ENCODE measurements around the gene BICRAL.

BICRAL gene

DNA sequence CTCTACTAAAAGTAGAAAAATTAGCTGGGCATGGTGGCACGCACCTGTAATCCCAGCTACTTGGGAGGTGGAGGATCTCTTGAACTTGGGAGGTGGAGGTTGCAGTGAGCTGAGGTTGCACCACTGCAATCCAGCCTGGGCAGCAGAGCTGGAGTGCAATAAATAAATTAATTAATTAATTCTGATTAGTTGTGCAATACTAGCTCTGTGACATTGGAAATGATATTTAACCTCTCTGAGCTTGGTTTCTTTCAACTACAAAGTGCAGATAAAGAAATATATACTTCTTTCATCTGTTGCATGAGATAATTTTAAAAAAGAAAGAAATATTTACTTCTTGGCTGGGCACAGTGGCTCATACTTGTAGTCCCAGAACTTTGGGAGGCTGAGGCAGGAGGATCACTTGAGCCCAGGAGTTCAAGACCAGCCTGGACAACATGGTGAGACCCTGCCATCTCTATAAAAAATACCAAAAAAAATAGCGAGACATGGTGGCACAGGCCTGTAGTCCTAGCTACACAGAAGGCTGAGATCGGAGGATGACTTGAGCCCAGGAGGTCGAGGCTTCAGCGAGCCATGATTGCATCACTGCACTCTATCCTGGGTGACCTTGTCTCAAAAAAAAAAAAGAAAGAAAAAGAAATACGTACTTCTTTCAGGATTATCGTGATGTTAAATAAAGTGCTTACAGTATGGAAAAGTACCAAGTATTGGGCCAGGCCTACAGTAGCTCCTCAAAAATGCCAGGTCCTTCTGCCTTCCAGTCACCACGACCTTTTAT lies 20.4 kb upstream of the BICRAL start:
- Histone ChIP-seq H3K4me1 (ENCODE audit: control insufficient read depth in 2 of 2, insufficient read depth in 1 of 2, low read depth in 1 of 2, low read length in 2 of 2) (peaks cover 0 to 7% of the 10 kb centered on the region in 2 donors), H3K79me1 (ENCODE audit: low read depth, low read length) (no peaks in the 10 kb centered on the region), H3K9ac (ENCODE audit: low read depth, low read length, poor library complexity) (no peak overlapping the region), H3K18ac (ENCODE audit: low read length) (no peak overlapping the region), H3K9me3 (replicated peaks in 1 of 2; ENCODE audit: control insufficient read depth in 2 of 2, insufficient read depth in 1 of 2, low read depth in 1 of 2, low read length in 2 of 2) (no peaks in the 10 kb centered on the region), H3K4ac (ENCODE audit: low read length) (no peak overlapping the region), H2BK12ac (ENCODE audit: low read length) (no peak overlapping the region), H2AK5ac (ENCODE audit: low read depth, low read length) (no peak overlapping the region), H3K27ac (replicated peaks; ENCODE audit: low read length) (peak overlapping the region; percentile 22), H4K91ac (ENCODE audit: low read depth, low read length, poor library complexity) (no peak overlapping the region), H3K4me3 (ENCODE audit: low read length in 2 of 2) (no peak overlapping the region), H3K27me3 (ENCODE audit: control insufficient read depth in 3 of 3, insufficient read depth in 3 of 3, low read depth in 1 of 3, low read length in 3 of 3) (no peaks in the 10 kb centered on the region), H2BK5ac (ENCODE audit: low read length) (no peak overlapping the region), H4K8ac (ENCODE audit: low read depth, low read length) (no peak overlapping the region), H2BK15ac (ENCODE audit: low read length) (no peak overlapping the region), H2BK120ac (ENCODE audit: low read depth, low read length) (no peak overlapping the region), H2AFZ (ENCODE audit: low read length) (no peak overlapping the region), H3K23ac (ENCODE audit: low read depth, low read length, poor library complexity) (no peak overlapping the region), H3K4me2 (ENCODE audit: insufficient read depth, low read length, poor library complexity, severe bottlenecking) (no peak overlapping the region), H3K36me3 (replicated peaks in 1 of 2; ENCODE audit: control insufficient read depth in 2 of 2, insufficient read depth in 2 of 2, low read length in 2 of 2) (no peaks in the 10 kb centered on the region), H3K14ac (ENCODE audit: low read length) (no peak overlapping the region)
- DNase-seq (ENCODE audit: low spot score) = no peak
- WGBS, 2 donors (ENCODE audit: extremely low coverage in 2 of 2, insufficient read length in 2 of 2, insufficient replicate concordance in 1 of 2) = no CpG with 5 or more reads among the region's 8 CpGs

GRCh38 chr6:42762426-42762859 lies 19.4 kb upstream of the BICRAL start:
- Histone ChIP-seq H3K27ac (replicated peaks; ENCODE audit: low read length) (no peak overlapping the region), H2AFZ (ENCODE audit: low read length) (no peak overlapping the region), H3K18ac (ENCODE audit: low read length) (no peak overlapping the region), H2BK120ac (ENCODE audit: low read depth, low read length) (no peak overlapping the region), H3K36me3 (replicated peaks in 1 of 2; ENCODE audit: control insufficient read depth in 2 of 2, insufficient read depth in 2 of 2, low read length in 2 of 2) (no peaks in the 10 kb centered on the region), H3K9ac (ENCODE audit: low read depth, low read length, poor library complexity) (no peak overlapping the region), H3K4me3 (ENCODE audit: low read length in 2 of 2) (no peak overlapping the region), H2BK5ac (ENCODE audit: low read length) (no peak overlapping the region), H3K14ac (ENCODE audit: low read length) (no peak overlapping the region), H3K23ac (ENCODE audit: low read depth, low read length, poor library complexity) (no peak overlapping the region), H2BK15ac (ENCODE audit: low read length) (no peak overlapping the region), H4K8ac (ENCODE audit: low read depth, low read length) (no peak overlapping the region), H3K79me1 (ENCODE audit: low read depth, low read length) (no peaks in the 10 kb centered on the region), H3K9me3 (replicated peaks in 1 of 2; ENCODE audit: control insufficient read depth in 2 of 2, insufficient read depth in 1 of 2, low read depth in 1 of 2, low read length in 2 of 2) (no peaks in the 10 kb centered on the region), H3K4me2 (ENCODE audit: insufficient read depth, low read length, poor library complexity, severe bottlenecking) (no peak overlapping the region), H3K27me3 (ENCODE audit: control insufficient read depth in 3 of 3, insufficient read depth in 3 of 3, low read depth in 1 of 3, low read length in 3 of 3) (no peaks in the 10 kb centered on the region), H3K4ac (ENCODE audit: low read length) (no peak overlapping the region), H2BK12ac (ENCODE audit: low read length) (no peak overlapping the region), H4K91ac (ENCODE audit: low read depth, low read length, poor library complexity) (no peak overlapping the region), H3K4me1 (ENCODE audit: control insufficient read depth in 2 of 2, insufficient read depth in 1 of 2, low read depth in 1 of 2, low read length in 2 of 2) (peaks cover 0 to 7% of the 10 kb centered on the region in 2 donors), H2AK5ac (ENCODE audit: low read depth, low read length) (no peak overlapping the region)
- no CpG with 5 or more reads among the region's 3 CpGs for WGBS, 2 donors (ENCODE audit: extremely low coverage in 2 of 2, insufficient read length in 2 of 2, insufficient replicate concordance in 1 of 2)
- DNase-seq (ENCODE audit: low spot score) = no peak

DNA sequence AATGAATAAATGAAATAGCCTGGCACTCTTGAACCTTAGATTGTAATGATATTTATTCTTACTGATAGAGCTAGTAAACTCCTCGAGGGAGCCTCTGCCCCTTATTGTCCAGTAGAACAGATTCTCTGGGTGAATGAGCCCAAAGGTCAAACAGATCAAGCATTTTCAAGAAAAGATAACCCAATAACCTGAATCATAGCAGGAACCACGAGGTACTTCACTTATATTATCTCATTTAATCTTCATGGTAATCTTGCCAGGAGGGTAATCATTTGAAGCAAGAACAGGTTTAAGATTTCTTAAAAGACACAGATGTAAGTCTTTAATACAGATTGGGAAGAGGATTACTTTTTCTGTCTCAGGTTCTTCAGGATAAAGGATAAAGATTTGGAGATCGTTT lies 18.9 kb upstream of the BICRAL start:
- Histone ChIP-seq H3K27ac (replicated peaks; ENCODE audit: low read length) (no peak overlapping the region), H3K9me3 (replicated peaks in 1 of 2; ENCODE audit: control insufficient read depth in 2 of 2, insufficient read depth in 1 of 2, low read depth in 1 of 2, low read length in 2 of 2) (no peaks in the 10 kb centered on the region), H3K79me1 (ENCODE audit: low read depth, low read length) (no peaks in the 10 kb centered on the region), H3K23ac (ENCODE audit: low read depth, low read length, poor library complexity) (no peak overlapping the region), H2AK5ac (ENCODE audit: low read depth, low read length) (no peak overlapping the region), H2AFZ (ENCODE audit: low read length) (no peak overlapping the region), H2BK15ac (ENCODE audit: low read length) (no peak overlapping the region), H3K36me3 (replicated peaks in 1 of 2; ENCODE audit: control insufficient read depth in 2 of 2, insufficient read depth in 2 of 2, low read length in 2 of 2) (no peaks in the 10 kb centered on the region), H3K4me2 (ENCODE audit: insufficient read depth, low read length, poor library complexity, severe bottlenecking) (no peak overlapping the region), H4K8ac (ENCODE audit: low read depth, low read length) (no peak overlapping the region), H2BK5ac (ENCODE audit: low read length) (no peak overlapping the region), H3K4ac (ENCODE audit: low read length) (no peak overlapping the region), H3K4me3 (ENCODE audit: low read length in 2 of 2) (no peak overlapping the region), H2BK120ac (ENCODE audit: low read depth, low read length) (no peak overlapping the region), H4K91ac (ENCODE audit: low read depth, low read length, poor library complexity) (no peak overlapping the region), H2BK12ac (ENCODE audit: low read length) (no peak overlapping the region), H3K14ac (ENCODE audit: low read length) (no peak overlapping the region), H3K4me1 (ENCODE audit: control insufficient read depth in 2 of 2, insufficient read depth in 1 of 2, low read depth in 1 of 2, low read length in 2 of 2) (peaks cover 0 to 7% of the 10 kb centered on the region in 2 donors), H3K9ac (ENCODE audit: low read depth, low read length, poor library complexity) (no peak overlapping the region), H3K18ac (ENCODE audit: low read length) (no peak overlapping the region), H3K27me3 (ENCODE audit: control insufficient read depth in 3 of 3, insufficient read depth in 3 of 3, low read depth in 1 of 3, low read length in 3 of 3) (no peaks in the 10 kb centered on the region)
- no peak for DNase-seq (ENCODE audit: low spot score)
- no CpG with 5 or more reads among the region's 3 CpGs for WGBS, 2 donors (ENCODE audit: extremely low coverage in 2 of 2, insufficient read length in 2 of 2, insufficient replicate concordance in 1 of 2)

- no peak overlapping the region for H4K91ac ChIP-seq (ENCODE audit: low read depth, low read length, poor library complexity)
- no peak overlapping the region for H3K23ac ChIP-seq (ENCODE audit: low read depth, low read length, poor library complexity)
- H3K4me1 ChIP-seq (ENCODE audit: control insufficient read depth in 2 of 2, insufficient read depth in 1 of 2, low read depth in 1 of 2, low read length in 2 of 2) = peaks cover 0 to 7% of the 10 kb centered on the region in 2 donors
- no peak overlapping the region for H2BK15ac ChIP-seq (ENCODE audit: low read length)
- H2BK120ac ChIP-seq (ENCODE audit: low read depth, low read length) = no peak overlapping the region
- H3K36me3 ChIP-seq (replicated peaks in 1 of 2; ENCODE audit: control insufficient read depth in 2 of 2, insufficient read depth in 2 of 2, low read length in 2 of 2) = no peaks in the 10 kb centered on the region
- no peak overlapping the region for H3K4me2 ChIP-seq (ENCODE audit: insufficient read depth, low read length, poor library complexity, severe bottlenecking)
- H3K4ac ChIP-seq (ENCODE audit: low read length) = no peak overlapping the region
- H3K9me3 ChIP-seq (replicated peaks in 1 of 2; ENCODE audit: control insufficient read depth in 2 of 2, insufficient read depth in 1 of 2, low read depth in 1 of 2, low read length in 2 of 2) = no peaks in the 10 kb centered on the region
- H3K14ac ChIP-seq (ENCODE audit: low read length) = no peak overlapping the region
- H2AK5ac ChIP-seq (ENCODE audit: low read depth, low read length) = no peak overlapping the region
- no peak overlapping the region for H3K9ac ChIP-seq (ENCODE audit: low read depth, low read length, poor library complexity)
- H2BK5ac ChIP-seq (ENCODE audit: low read length) = no peak overlapping the region
- H3K27me3 ChIP-seq (ENCODE audit: control insufficient read depth in 3 of 3, insufficient read depth in 3 of 3, low read depth in 1 of 3, low read length in 3 of 3) = no peaks in the 10 kb centered on the region
- no peak overlapping the region for H3K4me3 ChIP-seq (ENCODE audit: low read length in 2 of 2)
- H3K18ac ChIP-seq (ENCODE audit: low read length) = no peak overlapping the region
- DNase-seq (ENCODE audit: low spot score) = no peak
- no peak overlapping the region for H2BK12ac ChIP-seq (ENCODE audit: low read length)
- no peak overlapping the region for H3K27ac ChIP-seq (replicated peaks; ENCODE audit: low read length)
- no peak overlapping the region for H2AFZ ChIP-seq (ENCODE audit: low read length)
- WGBS, 2 donors (ENCODE audit: extremely low coverage in 2 of 2, insufficient read length in 2 of 2, insufficient replicate concordance in 1 of 2) = no CpG with 5 or more reads among the region's 9 CpGs
- no peaks in the 10 kb centered on the region for H3K79me1 ChIP-seq (ENCODE audit: low read depth, low read length)
- no peak overlapping the region for H4K8ac ChIP-seq (ENCODE audit: low read depth, low read length)
Measured at GRCh38 chr6:42764911-42765648, 16.8 kb upstream of the BICRAL start.

Data from neuronal stem cell (in vitro differentiated cells).